Activated CD8-positive, alpha-beta memory T cell treated with anti-CD3 and anti-CD28 coated beads, Interleukin-2, amount 10 ng/mL, durations not matched to agents 7 days and 5 days (primary cell): Measurements from ENCODE around the gene DIPK1B. TPM values are rescaled to one million over a fixed set of nuclear protein-coding genes. Genes with fewer than 3 reads are reported as not detected.
"Not testable (repeated sequence)": the region's sequence is repeated elsewhere in the genome, so short reads cannot be mapped to it uniquely, and the experiment has no call there.

Source experiments
- ATAC-seq: fragments of 150-1000 bp; cut with Tn5 transposase; one replicate; pipeline ENCODE4 v1.10.0; 2021; ENCODE audit warnings: moderate library complexity
- CTCF ChIA-PET: fragments of 350-600 bp; sonication (Branson Sonifier 250); formaldehyde crosslinking; loops from one replicate; lab custom pipeline; 2021; ENCODE audit warnings: antibody characterized with exemption; lab: Charles Lee
- DNase-seq: peaks from one replicate; pipeline ENCODE4 v3.0.0-alpha.2; 2020
- H3K27ac Mint-ChIP-seq: one replicate; pipeline ENCODE4 v1.8.0; 2021; ENCODE audit warnings: mild to moderate bottlenecking, mixed read lengths
- H3K27me3 Mint-ChIP-seq: one replicate; pipeline ENCODE4 v1.8.0; 2021; ENCODE audit warnings: mixed read lengths
- H3K36me3 Mint-ChIP-seq: one replicate; pipeline ENCODE4 v1.8.0; 2021; ENCODE audit warnings: mild to moderate bottlenecking, mixed read lengths
- H3K4me1 Mint-ChIP-seq: one replicate; pipeline ENCODE4 v1.8.0; 2021; ENCODE audit warnings: mixed read lengths
- H3K4me3 Mint-ChIP-seq: one replicate; pipeline ENCODE4 v1.8.0; 2021; ENCODE audit warnings: mild to moderate bottlenecking, moderate library complexity, mixed read lengths
- H3K9me3 Mint-ChIP-seq: one replicate; pipeline ENCODE4 v1.8.0; 2022; ENCODE audit warnings: low read depth, mixed read lengths
- total RNA-seq, 2 experiments: library from RNA; stranded (reverse); gene quantifications; one replicate each; pipeline ENCODE4 v1.2.3, GENCODE V29; 2021

DIPK1B gene
- total RNA-seq, 2 experiments from 2014 or later: not detected

DNA sequence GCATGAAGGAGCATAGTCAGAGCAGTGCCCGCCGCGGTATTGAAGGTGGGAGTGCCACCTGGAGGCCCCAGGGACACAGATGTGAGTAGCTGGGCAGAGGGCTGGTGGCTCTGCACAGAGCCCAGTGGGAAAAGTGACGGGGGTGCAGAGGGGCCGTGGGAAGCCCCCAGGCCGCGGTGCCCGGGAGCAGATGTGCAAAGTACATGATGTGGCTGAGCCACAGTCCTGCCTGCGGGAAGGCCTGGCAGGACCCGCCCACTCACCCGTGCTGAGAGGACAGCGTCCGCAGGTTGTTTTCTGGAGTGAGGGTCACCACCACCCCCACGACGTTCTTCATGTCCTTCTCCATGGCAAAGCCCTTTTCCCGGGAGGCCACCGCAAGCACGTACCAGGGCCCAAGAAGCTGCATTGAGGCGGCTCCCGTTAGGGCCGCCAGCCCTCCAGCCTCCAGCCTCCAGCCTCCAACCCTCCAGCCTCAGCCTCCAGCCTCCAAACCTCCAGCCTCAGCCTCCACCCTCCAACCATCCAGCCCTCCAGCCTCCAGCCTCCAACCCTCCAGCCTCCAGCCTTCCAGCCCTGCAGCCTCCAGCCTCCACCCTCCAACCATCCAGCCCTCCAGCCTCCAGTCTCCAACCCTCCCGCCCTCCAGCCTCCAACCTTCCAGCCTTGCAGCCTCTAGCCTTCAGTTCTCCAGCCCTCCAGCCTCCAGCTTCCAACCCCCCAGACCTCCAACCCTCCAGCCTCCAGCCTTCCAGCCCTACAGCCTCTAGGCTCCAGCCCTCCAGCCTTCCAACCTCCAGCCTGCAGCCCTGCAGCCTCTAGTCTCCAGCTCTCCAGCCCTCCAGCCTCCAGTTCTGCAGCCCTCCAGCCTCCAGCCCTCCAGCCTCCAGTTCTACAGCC, 35.0 kb downstream of the DIPK1B start:
- ATAC-seq (no peak), DNase-seq (no peak)
- peaks cover 10% of the 10 kb centered on the region for H3K36me3 Mint-ChIP-seq
- H3K4me3 Mint-ChIP-seq: no peak overlapping the region
- H3K27ac Mint-ChIP-seq: no peak overlapping the region
- H3K4me1 Mint-ChIP-seq: peaks cover 14% of the 10 kb centered on the region
- peaks cover 22% of the 10 kb centered on the region for H3K27me3 Mint-ChIP-seq
- H3K9me3 Mint-ChIP-seq: peaks cover 7% of the 10 kb centered on the region
- CTCF ChIA-PET: no interaction called here

DNA sequence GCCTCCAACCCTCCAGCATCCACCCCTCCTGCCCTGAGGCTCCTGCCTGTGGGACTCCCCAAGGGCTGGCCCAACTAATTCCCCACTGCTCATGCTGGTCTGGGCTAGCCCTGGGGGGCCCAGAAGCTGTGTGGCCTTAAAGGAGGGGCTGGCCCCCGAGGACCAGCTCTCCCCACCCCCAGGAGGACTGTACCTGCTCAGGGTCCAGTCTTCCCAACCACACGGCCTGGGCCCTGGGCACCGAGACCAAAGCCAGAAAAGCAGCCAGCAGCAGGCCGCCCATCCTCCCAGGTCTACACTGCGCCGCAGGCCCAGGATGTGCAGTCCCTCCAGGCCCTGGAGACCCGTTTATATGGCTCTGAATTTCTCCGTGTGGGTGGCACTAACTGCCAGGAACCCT, 35.8 kb downstream of the DIPK1B start, which contains the start of gene LCN6:
Gene LCN6 (minus strand): TSS at position 325 of the 400 bp plus-strand sequence. CDS start 42 bp downstream, at position 283.
- Mint-ChIP-seq H3K4me3 (no peak within 1 kb of the TSS), H3K9me3 (peaks cover 12% of the 10 kb centered on the region), H3K27ac (no peak within 1 kb of the TSS), H3K36me3 (peaks cover 13% of the 10 kb centered on the region), H3K4me1 (peaks cover 14% of the 10 kb centered on the region), H3K27me3 (peaks cover 25% of the 10 kb centered on the region)
- ATAC-seq: no peak
- no peak for DNase-seq
- CTCF ChIA-PET: no interaction called here

DNA sequence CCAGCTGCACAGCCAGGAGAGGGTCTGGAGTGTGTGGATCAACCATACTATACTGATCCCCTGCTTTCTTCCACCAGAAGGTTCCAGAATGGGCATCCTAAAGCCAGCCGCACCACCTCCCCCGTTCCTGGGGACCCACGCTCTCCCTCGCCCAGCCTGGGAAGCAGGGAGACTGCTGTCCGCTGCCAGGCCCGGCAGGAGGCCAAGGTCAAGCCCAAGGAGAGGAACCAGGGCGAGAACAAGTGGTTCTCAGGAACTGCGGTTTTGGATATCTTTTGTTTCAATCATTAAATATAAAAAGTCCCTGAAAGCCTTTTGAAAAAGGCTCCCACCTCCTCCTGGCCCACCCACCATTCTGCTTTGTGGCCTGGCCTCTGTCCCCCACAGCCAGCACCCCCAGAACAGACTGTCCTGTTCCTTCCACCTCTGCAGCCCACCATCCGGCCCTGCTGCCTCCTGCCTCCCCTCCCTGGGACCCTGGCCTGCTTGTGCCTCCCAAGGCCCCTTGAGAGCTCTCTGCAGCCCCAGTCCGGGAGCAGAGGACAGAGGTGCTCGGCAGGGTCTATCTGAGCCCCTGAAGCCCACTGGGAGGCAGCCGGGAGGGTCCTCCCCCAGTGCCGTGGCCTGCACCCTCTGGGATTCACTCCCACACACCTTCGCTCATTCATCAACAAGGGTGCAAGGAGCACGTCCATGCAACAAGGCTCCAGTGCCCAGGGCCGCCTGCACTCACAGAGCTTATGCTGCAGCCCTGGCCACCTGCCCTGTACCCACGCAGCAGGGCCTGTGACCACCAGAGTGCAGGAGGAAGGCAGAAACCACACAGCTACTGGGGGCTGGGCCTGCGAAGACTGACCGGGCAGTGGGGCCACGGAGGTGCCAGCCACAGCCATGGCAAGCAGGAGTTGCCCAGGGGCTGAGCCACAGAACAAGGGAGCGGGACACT, 36.6 kb downstream of the DIPK1B start:
- Mint-ChIP-seq H3K4me1 (peaks cover 14% of the 10 kb centered on the region), H3K27me3 (peaks cover 23% of the 10 kb centered on the region), H3K36me3 (peaks cover 13% of the 10 kb centered on the region), H3K9me3 (peaks cover 12% of the 10 kb centered on the region), H3K4me3 (no peak overlapping the region), H3K27ac (no peak overlapping the region)
- ATAC-seq: no peak
- CTCF ChIA-PET: interaction anchor here (1.0 to 1.3 kb wide), 2 partner anchors 9 to 17 kb away, joined by 3 to 4 read pairs; partner anchors contain the start of gene LCN8
- DNase-seq: no peak

DNA sequence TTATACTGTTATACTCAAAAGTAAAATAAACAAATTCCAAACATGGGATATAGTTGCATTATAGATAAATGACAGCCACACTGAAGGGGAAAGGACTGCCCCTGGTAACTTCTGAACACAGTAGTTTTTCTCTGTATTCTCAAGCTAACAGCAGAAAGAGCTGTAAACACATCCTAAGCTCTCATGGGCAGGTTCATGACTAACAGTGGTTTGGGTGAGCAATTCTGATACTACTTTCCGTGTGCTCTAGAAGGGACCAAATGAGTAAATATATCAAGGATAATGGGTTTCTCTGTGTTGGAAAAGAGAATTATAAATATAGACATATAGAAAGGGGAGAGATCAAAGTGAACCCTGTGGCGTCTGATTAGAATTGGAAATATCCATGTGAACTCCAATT, 38.2 kb downstream of the DIPK1B start:
- CTCF ChIA-PET: interaction anchor here (1.2 to 1.5 kb wide), 4 partner anchors 9 to 250 kb away, joined by 3 to 5 read pairs (median 4); no protein-coding TSS in a partner anchor
- Mint-ChIP-seq H3K4me3 (no peak overlapping the region), H3K27ac (no peak overlapping the region), H3K36me3 (peaks cover 14% of the 10 kb centered on the region), H3K27me3 (peaks cover 23% of the 10 kb centered on the region), H3K9me3 (peaks cover 13% of the 10 kb centered on the region), H3K4me1 (peaks cover 14% of the 10 kb centered on the region)
- DNase-seq (no peak), ATAC-seq (peak; percentile 90)

DNA sequence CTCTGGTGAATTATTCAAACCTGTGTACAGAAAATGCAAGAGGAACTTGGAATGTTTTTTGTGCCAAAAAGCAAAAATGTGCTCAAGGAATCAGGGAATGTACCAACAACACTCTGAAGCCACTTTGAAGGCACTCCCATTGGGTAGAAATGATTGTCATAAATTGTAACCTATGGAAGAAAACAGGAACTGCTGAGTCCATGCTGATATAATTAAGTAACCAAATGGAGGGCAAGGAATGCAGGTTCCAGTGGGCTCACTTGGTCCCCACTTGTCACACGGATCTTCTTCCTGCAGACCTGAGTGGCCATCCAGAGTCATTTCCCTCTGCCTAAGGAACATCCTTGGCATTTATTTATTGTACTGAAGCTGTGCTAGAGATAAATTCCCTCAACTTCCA, 38.9 kb downstream of the DIPK1B start:
- Mint-ChIP-seq H3K36me3 (peaks cover 16% of the 10 kb centered on the region), H3K4me3 (no peak overlapping the region), H3K9me3 (peaks cover 20% of the 10 kb centered on the region), H3K27me3 (peaks cover 23% of the 10 kb centered on the region), H3K4me1 (peaks cover 14% of the 10 kb centered on the region), H3K27ac (no peak overlapping the region)
- DNase-seq (no peak), ATAC-seq (no peak)
- CTCF ChIA-PET: interaction anchor here (1.2 to 1.5 kb wide), 2 partner anchors 10 to 249 kb away, joined by 3 to 4 read pairs; no protein-coding TSS in a partner anchor

DNA sequence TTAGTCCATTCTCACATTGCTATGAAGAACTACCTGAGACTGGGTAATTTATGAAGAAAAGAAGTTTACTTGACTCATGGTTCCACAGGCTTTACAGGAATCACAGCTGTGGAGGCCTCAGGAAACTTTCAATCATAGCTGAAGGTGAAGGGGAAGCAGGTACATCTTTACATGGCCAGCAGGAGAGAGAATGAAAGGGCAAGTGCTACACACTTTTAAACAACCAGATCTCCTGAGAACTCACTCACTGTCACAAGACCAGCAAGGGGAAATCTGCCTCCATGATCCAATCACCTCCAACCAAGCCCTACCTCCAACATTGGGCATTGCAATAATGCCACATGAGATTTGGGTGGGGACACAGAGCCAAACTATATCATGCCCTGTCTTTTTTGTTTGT, 39.4 kb downstream of the DIPK1B start:
- Mint-ChIP-seq H3K4me3 (no peak overlapping the region), H3K9me3 (peaks cover 20% of the 10 kb centered on the region), H3K27ac (no peak overlapping the region), H3K36me3 (peaks cover 16% of the 10 kb centered on the region), H3K27me3 (peaks cover 23% of the 10 kb centered on the region), H3K4me1 (peaks cover 14% of the 10 kb centered on the region)
- no peak for ATAC-seq
- CTCF ChIA-PET: no interaction called here
- no peak for DNase-seq

DNA sequence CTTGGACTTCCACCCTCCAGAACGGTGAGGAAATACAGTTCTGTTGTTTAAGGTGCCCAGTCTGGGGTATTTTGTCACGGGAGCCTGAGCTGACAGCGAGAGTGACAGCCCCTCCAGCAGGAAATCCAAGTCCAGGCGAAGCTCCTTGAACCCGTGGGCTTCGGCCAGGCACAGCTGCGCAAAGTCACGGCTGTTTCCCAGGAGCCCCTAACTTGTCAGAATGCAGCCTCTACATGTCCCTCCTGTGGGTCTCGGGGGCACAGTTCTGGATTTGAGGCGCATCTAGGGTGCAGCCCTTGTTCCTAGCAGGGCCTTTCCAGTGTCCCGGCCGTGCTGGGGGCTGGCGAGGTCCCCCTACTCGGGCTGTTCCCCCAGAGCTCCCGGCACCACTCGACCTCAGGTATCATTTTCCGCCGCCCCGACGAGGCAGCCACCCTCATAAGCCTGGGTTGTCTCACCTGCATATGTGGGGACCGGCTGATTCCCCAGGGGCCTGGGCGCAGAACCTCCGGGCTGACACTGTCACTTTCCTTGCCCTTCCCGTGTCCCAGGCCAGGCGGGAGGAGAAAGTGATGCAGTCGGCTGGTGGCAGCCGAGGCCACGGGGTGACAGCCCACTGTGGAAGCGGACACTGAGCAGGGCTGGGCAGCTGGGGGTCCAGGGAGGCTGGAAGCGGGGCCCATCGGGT, 41.1 kb downstream of the DIPK1B start:
- H3K4me1 Mint-ChIP-seq: peaks cover 14% of the 10 kb centered on the region
- ATAC-seq: no peak
- H3K27ac Mint-ChIP-seq: no peak overlapping the region
- peaks cover 16% of the 10 kb centered on the region for H3K27me3 Mint-ChIP-seq
- H3K9me3 Mint-ChIP-seq: peaks cover 20% of the 10 kb centered on the region
- peaks cover 16% of the 10 kb centered on the region for H3K36me3 Mint-ChIP-seq
- DNase-seq: no peak
- CTCF ChIA-PET: no interaction called here
- no peak overlapping the region for H3K4me3 Mint-ChIP-seq

DNA sequence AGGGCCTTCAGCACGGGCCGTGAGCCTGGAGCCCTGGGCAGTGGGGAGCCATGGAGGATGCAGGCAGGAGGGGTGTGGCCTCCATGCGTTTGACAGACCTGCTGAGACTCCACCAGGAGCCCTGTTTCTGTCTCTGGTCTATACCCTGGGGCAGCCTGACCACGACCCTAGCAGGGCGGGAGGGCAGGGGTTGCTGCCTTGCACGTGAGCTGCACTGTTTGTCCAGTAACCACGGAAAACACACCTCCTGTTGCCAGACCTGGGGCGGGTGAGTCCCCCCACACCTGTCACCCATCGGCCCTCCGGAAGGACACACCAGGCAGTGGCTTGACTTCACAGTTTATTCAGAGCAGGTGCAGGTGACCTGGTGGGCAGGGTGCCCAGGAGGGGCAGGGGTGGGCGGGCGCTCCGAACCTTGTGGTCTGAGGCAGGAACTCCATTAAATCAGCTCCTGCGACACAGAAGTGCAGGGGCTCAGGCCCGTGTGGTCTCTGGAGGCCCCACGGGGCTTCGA, 41.7 kb downstream of the DIPK1B start:
- no peak for ATAC-seq
- Mint-ChIP-seq H3K9me3 (peaks cover 20% of the 10 kb centered on the region), H3K4me1 (peaks cover 14% of the 10 kb centered on the region), H3K4me3 (no peak overlapping the region), H3K27ac (no peak overlapping the region), H3K27me3 (peaks cover 15% of the 10 kb centered on the region), H3K36me3 (peaks cover 16% of the 10 kb centered on the region)
- CTCF ChIA-PET: no interaction called here
- no peak for DNase-seq

DNA sequence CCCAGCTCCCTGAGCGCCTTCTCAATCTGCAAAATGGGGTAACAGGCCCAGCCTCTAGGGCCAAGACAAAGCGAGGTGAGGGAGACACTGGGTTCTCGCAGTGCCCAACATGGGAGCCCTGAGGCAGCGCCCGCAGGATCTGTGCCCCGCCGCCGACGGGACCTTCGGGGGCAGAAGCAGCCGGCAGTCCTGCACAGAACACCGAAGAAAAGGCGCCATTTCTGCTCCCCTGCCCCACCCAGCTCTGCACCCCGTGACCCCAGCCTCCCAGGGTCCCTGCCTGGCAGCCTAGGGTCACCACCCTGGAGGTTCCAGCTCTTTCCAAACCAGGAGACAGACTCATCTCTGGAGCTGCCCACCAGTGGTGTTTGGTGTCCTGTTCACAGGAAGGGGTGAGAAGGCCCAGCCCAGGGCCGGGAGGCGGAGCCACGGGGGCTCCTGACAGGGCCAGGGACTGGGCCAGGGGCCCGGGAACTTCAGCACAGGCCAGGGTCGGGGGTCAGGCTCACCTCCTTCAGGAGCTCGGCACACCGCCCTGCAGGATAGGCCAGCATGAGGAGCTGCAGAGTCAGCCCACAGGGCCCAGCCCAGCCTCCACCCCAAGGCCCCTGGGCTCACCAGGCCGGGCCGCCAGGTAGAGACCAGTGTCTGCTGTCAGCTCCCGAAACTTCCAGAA, 42.4 kb downstream of the DIPK1B start:
- CTCF ChIA-PET: interaction anchor here (0.8 kb wide), 1 partner anchor 13 kb away, joined by 3 read pairs; no protein-coding TSS in a partner anchor
- no peak for ATAC-seq
- H3K9me3 Mint-ChIP-seq: peaks cover 20% of the 10 kb centered on the region

DNA sequence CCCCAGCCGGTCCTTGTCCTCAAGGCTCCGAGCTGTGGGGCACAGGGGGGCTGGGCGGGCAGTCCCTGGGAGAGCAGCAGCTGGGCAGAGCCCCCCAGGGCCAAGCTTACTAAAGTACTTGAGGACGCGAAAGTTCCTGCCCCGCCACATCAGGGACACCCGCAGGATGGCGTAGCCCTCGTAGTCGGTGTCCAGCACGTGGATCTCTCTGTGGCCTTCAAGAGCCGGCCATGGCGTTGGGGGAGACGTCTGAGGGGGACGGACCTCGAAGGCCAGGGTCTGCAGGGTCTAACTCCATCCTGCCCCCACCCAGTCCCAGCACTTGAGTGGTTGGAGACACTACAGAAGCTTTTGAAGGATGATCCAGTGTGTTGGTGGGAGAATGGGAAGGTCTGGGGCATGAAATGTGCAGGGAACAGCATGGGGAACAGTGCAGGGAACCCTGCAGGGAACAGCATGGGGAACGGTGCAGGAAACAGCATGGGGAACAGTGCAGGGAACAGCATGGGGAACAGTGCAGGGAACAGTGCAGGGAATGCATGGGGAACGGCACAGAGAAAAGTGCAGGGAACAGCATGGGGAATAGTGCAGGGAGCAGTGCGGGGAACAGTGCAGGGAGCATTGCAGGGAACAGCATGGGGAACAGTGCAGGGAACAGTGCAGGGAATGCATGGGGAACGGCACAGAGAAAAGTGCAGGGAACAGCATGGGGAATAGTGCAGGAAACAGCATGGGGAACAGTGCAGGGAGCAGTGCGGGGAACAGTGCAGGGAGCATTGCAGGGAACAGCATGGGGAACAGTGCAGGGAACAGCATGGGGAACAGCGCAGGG, 43.1 kb downstream of the DIPK1B start:
- CTCF ChIA-PET: interaction anchor here (0.8 kb wide), 1 partner anchor 14 kb away, joined by 3 read pairs; no protein-coding TSS in a partner anchor
- not testable (repeated sequence) for H3K4me1 Mint-ChIP-seq, DNase-seq, H3K27ac Mint-ChIP-seq, ATAC-seq, H3K4me3 Mint-ChIP-seq
- peaks cover 16% of the 10 kb centered on the region for H3K36me3 Mint-ChIP-seq
- H3K9me3 Mint-ChIP-seq: peaks cover 20% of the 10 kb centered on the region
- H3K27me3 Mint-ChIP-seq: peaks cover 15% of the 10 kb centered on the region

More for the DNA sequence above, 42.4 kb downstream of the DIPK1B start:
- Mint-ChIP-seq H3K36me3 (peaks cover 16% of the 10 kb centered on the region), H3K4me1 (peaks cover 11% of the 10 kb centered on the region), H3K4me3 (no peak overlapping the region), H3K27me3 (peaks cover 15% of the 10 kb centered on the region), H3K27ac (no peak overlapping the region)
- DNase-seq: no peak

DNA sequence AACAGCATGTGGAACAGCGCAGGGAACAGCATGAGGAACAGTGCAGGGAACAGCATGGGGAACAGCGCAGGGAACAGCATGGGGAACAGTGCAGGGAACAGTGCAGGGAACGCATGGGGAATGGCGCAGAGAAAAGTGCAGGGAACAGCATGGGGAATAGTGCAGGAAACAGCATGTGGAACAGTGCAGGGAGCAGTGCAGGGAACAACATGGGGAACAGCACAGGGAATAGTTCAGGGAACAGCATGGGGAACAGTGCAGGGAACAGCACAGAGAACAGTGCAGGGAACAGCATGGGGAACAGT, 43.7 kb downstream of the DIPK1B start:
- Mint-ChIP-seq H3K4me3 (no peak overlapping the region), H3K27me3 (peaks cover 12% of the 10 kb centered on the region), H3K9me3 (peaks cover 20% of the 10 kb centered on the region), H3K27ac (no peak overlapping the region), H3K4me1 (peaks cover under 1% of the 10 kb centered on the region), H3K36me3 (peaks cover 15% of the 10 kb centered on the region)
- ATAC-seq: no peak
- no peak for DNase-seq
- CTCF ChIA-PET: no interaction called here
